ENCODE data around the gene LKAAEAR1. TPM values are rescaled to one million over a fixed set of nuclear protein-coding genes. Genes with fewer than 3 reads are reported as not detected.

LKAAEAR1 gene
- total and polyA plus RNA-seq, 2 of the 13 experiments (the other 11 are each of a cell fraction or from before 2014, with no cell fraction given): not detected

DNA sequence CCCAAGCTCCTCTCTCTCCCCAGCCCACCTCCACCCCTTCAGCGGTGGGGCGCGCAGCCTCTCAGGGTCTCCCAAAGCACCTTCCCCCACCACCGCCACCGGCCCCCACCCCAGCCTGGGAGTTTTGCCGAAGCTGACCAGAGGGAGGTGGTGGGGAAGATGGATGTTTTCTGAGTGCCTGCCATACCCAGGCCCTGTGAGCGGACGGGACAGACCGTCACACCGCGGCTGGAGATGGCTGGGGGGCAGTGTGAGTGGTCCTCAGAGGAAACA lies 42.5 kb downstream of the LKAAEAR1 start:
- Histone ChIP-seq H2AFZ (ENCODE audit: low read length) (no peak overlapping the region), H3K9ac (ENCODE audit: insufficient read depth, low read depth, low read length) (peak overlapping the region; percentile 86), H3K4me1 (ENCODE audit: insufficient read depth, low read length) (peaks cover 77% of the 10 kb centered on the region), H3K4me2 (ENCODE audit: low read depth, low read length) (peak overlapping the region; percentile 94), H3K79me2 (ENCODE audit: insufficient read depth, low read length) (peaks cover 11% of the 10 kb centered on the region), H3K27ac (ENCODE audit: extremely low read length, insufficient read depth, low read length) (peak overlapping the region; percentile 45), H4K20me1 (ENCODE audit: insufficient read depth, low read length) (no peaks in the 10 kb centered on the region), H3K27me3 (ENCODE audit: control insufficient read depth in 1 of 2, insufficient read depth in 2 of 2, low read length in 2 of 2) (no peaks in the 10 kb centered on the region), H3K9me3 (ENCODE audit: low read length) (no peaks in the 10 kb centered on the region), H3K4me3 (replicated peaks in 1 of 3; ENCODE audit: insufficient read depth in 1 of 3, low read depth in 2 of 3, low read length in 3 of 3) (peak overlapping the region; percentile 70 to 89 (median 89)), H3K36me3 (replicated peaks in 1 of 2; ENCODE audit: control insufficient read depth in 1 of 2, insufficient read depth in 2 of 2, low read length in 2 of 2) (no peaks in the 10 kb centered on the region)
- 2% methylated on average over 11 of the region's 11 CpGs for WGBS (ENCODE audit: low lambda C conversion rate)
- DNase-seq (ENCODE audit: low spot score) (no peak), FAIRE-seq (peak; percentile 46), ATAC-seq (peak; percentile 14)
- no TSS peak for BruUV-seq (replicated peaks)
- in situ Hi-C loops (cut with HindIII; ENCODE audit: extremely low pct_ligation_motif_present, low pct_unique_long_range_greater_than_20kb): no loop called here
- ChIA-PET POLR2A (interaction anchor here (3.6 to 10.1 kb wide), 4 partner anchors 12 to 62 kb away, joined by 32 to 252 read pairs (median 40); partner anchors contain the start of genes PRPF6, SAMD10, SOX18 and TCEA2), CTCF (ENCODE audit: low intra/inter-chr PET ratio, low total read pairs) (no interaction called here)
- intact Hi-C loops (cut with micrococcal nuclease; ENCODE audit: unreplicated experiment): no loop called here
- TF ChIP-seq, protein P1, sequence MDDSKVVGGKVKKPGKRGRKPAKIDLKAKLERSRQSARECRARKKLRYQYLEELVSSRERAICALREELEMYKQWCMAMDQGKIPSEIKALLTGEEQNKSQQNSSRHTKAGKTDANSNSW (CRISPR knock-in tag; IDR thresholded peaks at IDR 0.05; ENCODE audit: borderline replicate concordance): no peak
- TF ChIP-seq REL (CRISPR knock-in tag; conservative IDR thresholded peaks at IDR 0.05) (no peak), NONO (IDR thresholded peaks at IDR 0.05) (no peak), NONO (CRISPR knock-in tag; conservative IDR thresholded peaks at IDR 0.05) (peak; percentile 41; the same call in 1 of the 2 replicates), KDM1A (CRISPR knock-in tag; IDR thresholded peaks at IDR 0.05) (no peak), GABPA (IDR thresholded peaks at IDR 0.05; ENCODE audit: low read depth, low read length) (no peak), GABPA (CRISPR knock-in tag; IDR thresholded peaks at IDR 0.05; ENCODE audit: low read depth) (0 out of 2 replicates have a peak, but pooled peaks have one; percentile 2), SRF (IDR thresholded peaks at IDR 0.05; ENCODE audit: low read depth, low read length) (no peak), ZNF430 (CRISPR knock-in tag; IDR thresholded peaks at IDR 0.05) (peak; percentile 10; the same call in 1 of the 2 replicates), SUZ12 (IDR thresholded peaks at IDR 0.05; ENCODE audit: low read depth, low read length) (no peak), FOXJ3 (CRISPR knock-in tag; IDR thresholded peaks at IDR 0.05; ENCODE audit: borderline replicate concordance) (no peak), STAG1 (CRISPR knock-in tag; IDR thresholded peaks at IDR 0.05) (no peak), ZZZ3 (CRISPR knock-in tag; IDR thresholded peaks at IDR 0.05; ENCODE audit: borderline replicate concordance) (no peak), PRPF4 (IDR thresholded peaks at IDR 0.05; ENCODE audit: low read depth, low read length, poor library complexity, severe bottlenecking) (peak; percentile 10), ZNF883 (CRISPR knock-in tag; IDR thresholded peaks at IDR 0.05; ENCODE audit: not compliant biosample characterization) (no peak), ZNF550 (CRISPR knock-in tag; IDR thresholded peaks at IDR 0.05; ENCODE audit: borderline replicate concordance) (no peak), ZNF724P (CRISPR knock-in tag; IDR thresholded peaks at IDR 0.05; ENCODE audit: borderline replicate concordance) (no peak), SMYD3 (CRISPR knock-in tag; IDR thresholded peaks at IDR 0.05) (no peak)
- TF ChIP-seq, protein P2, sequence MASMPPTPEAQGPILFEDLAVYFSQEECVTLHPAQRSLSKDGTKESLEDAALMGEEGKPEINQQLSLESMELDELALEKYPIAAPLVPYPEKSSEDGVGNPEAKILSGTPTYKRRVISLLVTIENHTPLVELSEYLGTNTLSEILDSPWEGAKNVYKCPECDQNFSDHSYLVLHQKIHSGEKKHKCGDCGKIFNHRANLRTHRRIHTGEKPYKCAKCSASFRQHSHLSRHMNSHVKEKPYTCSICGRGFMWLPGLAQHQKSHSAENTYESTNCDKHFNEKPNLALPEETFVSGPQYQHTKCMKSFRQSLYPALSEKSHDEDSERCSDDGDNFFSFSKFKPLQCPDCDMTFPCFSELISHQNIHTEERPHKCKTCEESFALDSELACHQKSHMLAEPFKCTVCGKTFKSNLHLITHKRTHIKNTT (CRISPR knock-in tag; IDR thresholded peaks at IDR 0.05): 0 out of 2 replicates have a peak, but pooled peaks have one; percentile 7
- TF ChIP-seq, protein P3, sequence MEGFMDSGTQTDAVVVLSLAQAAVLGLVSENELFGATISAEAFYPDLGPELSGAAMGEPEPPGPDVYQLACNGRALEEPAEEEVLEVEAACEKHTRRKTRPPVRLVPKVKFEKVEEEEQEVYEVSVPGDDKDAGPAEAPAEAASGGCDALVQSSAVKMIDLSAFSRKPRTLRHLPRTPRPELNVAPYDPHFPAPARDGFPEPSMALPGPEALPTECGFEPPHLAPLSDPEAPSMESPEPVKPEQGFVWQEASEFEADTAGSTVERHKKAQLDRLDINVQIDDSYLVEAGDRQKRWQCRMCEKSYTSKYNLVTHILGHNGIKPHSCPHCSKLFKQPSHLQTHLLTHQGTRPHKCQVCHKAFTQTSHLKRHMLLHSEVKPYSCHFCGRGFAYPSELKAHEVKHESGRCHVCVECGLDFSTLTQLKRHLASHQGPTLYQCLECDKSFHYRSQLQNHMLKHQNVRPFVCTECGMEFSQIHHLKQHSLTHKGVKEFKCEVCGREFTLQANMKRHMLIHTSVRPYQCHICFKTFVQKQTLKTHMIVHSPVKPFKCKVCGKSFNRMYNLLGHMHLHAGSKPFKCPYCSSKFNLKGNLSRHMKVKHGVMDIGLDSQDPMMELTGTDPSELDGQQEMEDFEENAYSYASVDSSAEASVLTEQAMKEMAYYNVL (CRISPR knock-in tag; IDR thresholded peaks at IDR 0.05; ENCODE audit: borderline replicate concordance): no peak
- TF ChIP-seq, protein P4, sequence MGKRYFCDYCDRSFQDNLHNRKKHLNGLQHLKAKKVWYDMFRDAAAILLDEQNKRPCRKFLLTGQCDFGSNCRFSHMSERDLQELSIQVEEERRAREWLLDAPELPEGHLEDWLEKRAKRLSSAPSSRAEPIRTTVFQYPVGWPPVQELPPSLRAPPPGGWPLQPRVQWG (CRISPR knock-in tag; IDR thresholded peaks at IDR 0.05; ENCODE audit: borderline replicate concordance, low read depth): no peak

Measured in HepG2 (cell line).